Upper lobe of right lung (tissue), 1 donor: ENCODE data around the gene SSBP2. TPM values are rescaled to one million over a fixed set of nuclear protein-coding genes. Genes with fewer than 3 reads are reported as not detected.

Source experiments
- ATAC-seq: fragments of 200-7000 bp; cut with Tn5 transposase; one replicate; pipeline ENCODE4 v1.9.1; 2020; ENCODE audit warnings: mild to moderate bottlenecking, moderate library complexity
- DNase-seq: peaks from one replicate; pipeline ENCODE4 v3.0.0-alpha.2; 2020
- H3K27ac ChIP-seq: fragments of 200-600 bp; one replicate; pipeline ENCODE4 v1.8.0; 2022
- H3K27me3 ChIP-seq: fragments of 200-600 bp; one replicate; pipeline ENCODE4 v1.8.0; 2022; ENCODE audit warnings: mild to moderate bottlenecking
- H3K36me3 ChIP-seq: fragments of 200-600 bp; one replicate; pipeline ENCODE4 v1.8.0; 2022
- H3K4me1 ChIP-seq: fragments of 200-600 bp; one replicate; pipeline ENCODE4 v1.8.0; 2022
- H3K4me3 ChIP-seq: fragments of 200-600 bp; one replicate; pipeline ENCODE4 v1.8.0; 2022; ENCODE audit warnings: mild to moderate bottlenecking
- H3K9me3 ChIP-seq: fragments of 200-600 bp; one replicate; pipeline ENCODE4 v1.8.0; 2022
- intact Hi-C: fragments of 100-400 bp; cut with DNase I; formaldehyde crosslinking; loops from one replicate; pipeline ENCODE4 v1.11.0; 2022
- total RNA-seq: library from RNA; stranded (reverse); fragmentation: NEBNext Ultra II Directional; extraction: Animal tissue kit (Norgen Biotek cat#: 25700); gene quantifications from one replicate; pipeline ENCODE4 v1.2.1, GENCODE V29; 2021
- TF ChIP-seq, protein P1 (sequence below): fragments of 200-600 bp; IDR thresholded peaks from one replicate; pipeline ENCODE4 v1.8.0; 2022; ENCODE audit warnings: antibody characterized with exemption
- donor health status: DM: no; HTN: yes; CAD: no; lungs with severe emphysema.

SSBP2 gene
- total RNA-seq, 1 donor from 2014 or later: 43.8 TPM

DNA sequence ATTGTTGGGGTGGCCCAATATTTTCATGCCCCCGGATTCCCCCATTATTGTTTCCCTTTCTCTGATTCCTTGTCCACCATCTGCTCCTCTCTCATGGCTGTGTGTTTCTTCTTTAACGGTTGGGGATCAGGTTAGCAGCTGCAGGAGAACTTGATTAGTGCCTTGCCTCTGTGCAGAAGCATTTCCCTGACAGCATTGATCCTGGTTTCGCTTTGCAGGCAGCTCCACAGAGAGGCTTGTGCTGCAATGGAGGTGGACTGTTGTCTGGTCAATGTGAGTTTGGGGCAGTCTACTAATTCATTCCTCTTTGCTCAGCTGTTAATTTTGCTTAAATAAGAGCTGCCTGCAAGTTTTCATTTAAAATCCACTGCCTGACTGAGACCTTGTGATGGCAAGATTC lies 32.5 kb upstream of the SSBP2 start:
- Histone ChIP-seq H3K4me3 (no peak overlapping the region), H3K27me3 (no peaks in the 10 kb centered on the region), H3K36me3 (no peaks in the 10 kb centered on the region), H3K9me3 (no peaks in the 10 kb centered on the region), H3K27ac (no peak overlapping the region), H3K4me1 (peaks cover 26% of the 10 kb centered on the region)
- intact Hi-C loops: no loop called here
- no peak for DNase-seq
- no peak for ATAC-seq
- TF ChIP-seq, protein P1, sequence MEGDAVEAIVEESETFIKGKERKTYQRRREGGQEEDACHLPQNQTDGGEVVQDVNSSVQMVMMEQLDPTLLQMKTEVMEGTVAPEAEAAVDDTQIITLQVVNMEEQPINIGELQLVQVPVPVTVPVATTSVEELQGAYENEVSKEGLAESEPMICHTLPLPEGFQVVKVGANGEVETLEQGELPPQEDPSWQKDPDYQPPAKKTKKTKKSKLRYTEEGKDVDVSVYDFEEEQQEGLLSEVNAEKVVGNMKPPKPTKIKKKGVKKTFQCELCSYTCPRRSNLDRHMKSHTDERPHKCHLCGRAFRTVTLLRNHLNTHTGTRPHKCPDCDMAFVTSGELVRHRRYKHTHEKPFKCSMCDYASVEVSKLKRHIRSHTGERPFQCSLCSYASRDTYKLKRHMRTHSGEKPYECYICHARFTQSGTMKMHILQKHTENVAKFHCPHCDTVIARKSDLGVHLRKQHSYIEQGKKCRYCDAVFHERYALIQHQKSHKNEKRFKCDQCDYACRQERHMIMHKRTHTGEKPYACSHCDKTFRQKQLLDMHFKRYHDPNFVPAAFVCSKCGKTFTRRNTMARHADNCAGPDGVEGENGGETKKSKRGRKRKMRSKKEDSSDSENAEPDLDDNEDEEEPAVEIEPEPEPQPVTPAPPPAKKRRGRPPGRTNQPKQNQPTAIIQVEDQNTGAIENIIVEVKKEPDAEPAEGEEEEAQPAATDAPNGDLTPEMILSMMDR: no peak

DNA sequence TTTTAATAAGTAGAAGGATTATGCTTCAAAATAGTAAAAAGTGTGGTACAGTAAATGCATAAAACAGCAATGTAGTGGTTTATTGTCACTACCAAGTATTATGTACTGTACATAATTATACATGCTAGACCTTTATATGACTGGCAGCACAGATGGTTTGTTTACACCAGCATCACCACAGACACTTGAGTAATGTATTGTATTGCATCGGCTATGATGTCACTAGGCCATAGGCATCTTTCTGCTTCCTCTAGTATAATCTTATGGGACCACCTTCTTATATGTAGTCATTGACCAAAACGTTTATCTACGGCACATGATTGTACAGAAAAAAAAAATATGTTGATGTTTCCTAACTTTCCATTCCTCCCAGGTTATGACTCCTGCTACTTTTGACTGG lies 31.9 kb upstream of the SSBP2 start:
- peaks cover 24% of the 10 kb centered on the region for H3K4me1 ChIP-seq

DNA sequence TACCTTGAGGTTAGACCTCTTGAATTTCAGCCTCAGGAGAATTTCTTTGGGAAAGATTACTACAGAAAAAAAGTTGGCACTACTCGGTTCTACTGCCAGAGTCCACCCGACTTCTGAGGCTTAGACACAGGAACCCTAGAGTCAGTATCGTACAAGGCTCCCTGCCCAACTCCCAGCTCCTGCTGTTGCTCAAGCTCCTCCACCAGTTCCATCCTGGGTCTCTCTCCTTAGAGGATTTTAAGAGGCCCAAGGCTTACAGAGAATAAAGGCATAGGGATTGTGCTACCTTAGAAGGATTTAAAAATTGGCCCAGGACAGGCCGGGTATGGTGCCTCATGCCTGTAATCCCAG lies 29.0 kb upstream of the SSBP2 start:
- ATAC-seq (peak; percentile 25), DNase-seq (no peak)
- peak overlapping the region; percentile 92 for H3K27ac ChIP-seq
- H3K4me1 ChIP-seq: peaks cover 19% of the 10 kb centered on the region
- H3K27me3 ChIP-seq: no peaks in the 10 kb centered on the region
- no peak overlapping the region for H3K4me3 ChIP-seq
- H3K36me3 ChIP-seq: no peaks in the 10 kb centered on the region
- no peaks in the 10 kb centered on the region for H3K9me3 ChIP-seq
- TF ChIP-seq, protein P1: no peak
- intact Hi-C loops: no loop called here

More for the DNA sequence above, 31.9 kb upstream of the SSBP2 start:
- Histone ChIP-seq H3K36me3 (no peaks in the 10 kb centered on the region), H3K9me3 (no peaks in the 10 kb centered on the region), H3K27ac (no peak overlapping the region), H3K27me3 (no peaks in the 10 kb centered on the region), H3K4me3 (no peak overlapping the region)
- intact Hi-C loops: no loop called here
- DNase-seq (no peak), ATAC-seq (no peak)
- TF ChIP-seq, protein P1: no peak

DNA sequence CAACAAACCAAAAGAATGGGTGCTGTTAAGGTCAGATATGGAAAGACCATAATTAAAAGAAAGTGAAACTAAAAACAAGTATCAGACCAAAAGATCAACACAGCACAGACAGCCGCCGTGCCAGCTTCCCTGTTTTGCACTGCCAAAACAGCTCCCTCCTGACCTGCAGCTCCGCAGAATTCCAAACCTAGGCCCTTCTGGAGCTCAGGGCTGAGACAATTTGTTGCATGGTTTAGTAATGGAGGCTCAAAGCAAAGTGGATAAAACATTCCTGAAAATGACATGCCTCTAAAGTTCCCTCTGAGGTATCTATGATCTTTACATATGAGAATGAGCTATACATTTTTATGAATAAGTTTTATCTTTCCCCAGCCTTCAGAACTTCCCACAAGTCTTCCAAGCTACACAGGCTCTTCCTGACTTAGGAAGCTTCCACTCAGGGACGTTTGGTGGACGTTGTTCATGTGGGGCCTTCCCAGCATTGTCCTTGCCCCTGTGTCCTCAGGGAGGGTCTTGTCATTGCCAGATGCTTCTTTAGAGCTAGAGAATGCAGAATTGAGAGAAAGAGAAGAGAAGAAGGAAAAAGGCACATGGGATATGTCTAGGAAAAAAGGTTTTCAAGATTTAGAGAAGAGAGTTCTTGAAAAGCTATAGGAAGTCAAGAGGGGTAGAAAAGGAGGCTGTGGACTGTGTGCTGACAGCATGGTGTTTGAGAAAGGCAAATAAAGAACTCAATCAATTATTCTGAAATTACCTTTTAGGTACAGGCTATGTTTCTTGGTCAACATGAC lies 28.4 kb upstream of the SSBP2 start:
- TF ChIP-seq, protein P1: no peak
- intact Hi-C loops: no loop called here
- peak; percentile 85 for DNase-seq
- Histone ChIP-seq H3K27ac (peak overlapping the region; percentile 92), H3K4me3 (peak overlapping the region; percentile 43), H3K4me1 (peaks cover 19% of the 10 kb centered on the region), H3K9me3 (no peaks in the 10 kb centered on the region), H3K27me3 (no peaks in the 10 kb centered on the region), H3K36me3 (no peaks in the 10 kb centered on the region)
- peak; percentile 90 for ATAC-seq

DNA sequence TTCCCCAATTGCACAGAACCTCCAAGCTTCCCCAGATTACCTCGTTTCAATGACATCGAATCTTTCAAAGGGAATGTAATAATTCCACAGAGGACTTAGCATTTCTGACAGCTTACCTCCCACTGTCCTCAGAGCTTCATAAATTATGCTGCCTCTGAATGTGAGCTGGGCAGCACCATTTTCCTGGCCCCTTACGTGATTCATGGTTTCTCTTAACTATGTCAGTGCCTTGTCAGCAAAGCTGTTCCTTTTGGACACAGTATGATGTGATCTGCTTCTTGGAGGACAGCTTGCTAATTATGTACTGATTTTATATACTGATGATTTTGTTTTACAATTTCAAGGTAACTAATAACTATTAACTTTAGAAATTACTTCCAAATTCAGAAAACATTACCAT lies 27.7 kb upstream of the SSBP2 start:
- H3K9me3 ChIP-seq: no peaks in the 10 kb centered on the region
- H3K4me3 ChIP-seq: peak overlapping the region; percentile 43
- H3K27ac ChIP-seq: peak overlapping the region; percentile 92
- peaks cover 19% of the 10 kb centered on the region for H3K4me1 ChIP-seq
- peak; percentile 53 for ATAC-seq
- TF ChIP-seq, protein P1: no peak
- intact Hi-C loops: no loop called here
- H3K27me3 ChIP-seq: no peaks in the 10 kb centered on the region
- DNase-seq: no peak
- H3K36me3 ChIP-seq: no peaks in the 10 kb centered on the region
